ENCODE results near the gene RPTN.

Gene RPTN

DNA sequence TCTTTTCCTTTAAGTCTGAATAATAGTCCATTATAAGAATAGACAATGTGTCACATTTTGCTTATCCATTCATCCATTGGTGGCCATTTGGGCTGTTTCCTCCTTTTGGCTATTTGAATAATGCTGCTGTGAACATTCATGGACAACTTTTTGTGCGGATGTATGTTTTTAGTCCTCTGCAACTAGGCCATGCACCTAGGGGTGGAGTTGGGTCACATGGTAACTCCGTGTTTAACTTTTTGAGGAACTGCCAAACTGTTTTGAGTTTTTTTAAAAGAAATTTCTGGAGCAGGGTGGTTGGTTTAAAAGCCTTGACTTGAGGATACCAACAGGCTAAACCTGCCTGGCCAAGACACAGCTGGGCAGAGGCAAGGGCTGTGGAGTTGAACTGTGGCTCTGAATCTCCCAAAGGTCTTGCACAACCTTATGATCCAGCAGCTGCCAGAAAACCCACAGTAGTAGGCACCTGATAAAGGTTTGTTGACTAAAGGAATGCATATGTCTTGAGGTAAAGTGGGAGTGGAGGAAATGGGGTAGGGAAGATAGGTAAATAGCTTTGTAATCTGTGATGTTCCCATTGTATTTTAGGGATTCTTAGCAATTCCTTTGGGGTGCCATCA is 5.6 kb upstream of the RPTN start:
- no peak for DNase-seq (ENCODE audit: low spot score)
- TF ChIP-seq, protein P1, sequence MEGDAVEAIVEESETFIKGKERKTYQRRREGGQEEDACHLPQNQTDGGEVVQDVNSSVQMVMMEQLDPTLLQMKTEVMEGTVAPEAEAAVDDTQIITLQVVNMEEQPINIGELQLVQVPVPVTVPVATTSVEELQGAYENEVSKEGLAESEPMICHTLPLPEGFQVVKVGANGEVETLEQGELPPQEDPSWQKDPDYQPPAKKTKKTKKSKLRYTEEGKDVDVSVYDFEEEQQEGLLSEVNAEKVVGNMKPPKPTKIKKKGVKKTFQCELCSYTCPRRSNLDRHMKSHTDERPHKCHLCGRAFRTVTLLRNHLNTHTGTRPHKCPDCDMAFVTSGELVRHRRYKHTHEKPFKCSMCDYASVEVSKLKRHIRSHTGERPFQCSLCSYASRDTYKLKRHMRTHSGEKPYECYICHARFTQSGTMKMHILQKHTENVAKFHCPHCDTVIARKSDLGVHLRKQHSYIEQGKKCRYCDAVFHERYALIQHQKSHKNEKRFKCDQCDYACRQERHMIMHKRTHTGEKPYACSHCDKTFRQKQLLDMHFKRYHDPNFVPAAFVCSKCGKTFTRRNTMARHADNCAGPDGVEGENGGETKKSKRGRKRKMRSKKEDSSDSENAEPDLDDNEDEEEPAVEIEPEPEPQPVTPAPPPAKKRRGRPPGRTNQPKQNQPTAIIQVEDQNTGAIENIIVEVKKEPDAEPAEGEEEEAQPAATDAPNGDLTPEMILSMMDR (IDR thresholded peaks at IDR 0.05; ENCODE audit: extremely low read depth, missing control alignments): no peak

DNA sequence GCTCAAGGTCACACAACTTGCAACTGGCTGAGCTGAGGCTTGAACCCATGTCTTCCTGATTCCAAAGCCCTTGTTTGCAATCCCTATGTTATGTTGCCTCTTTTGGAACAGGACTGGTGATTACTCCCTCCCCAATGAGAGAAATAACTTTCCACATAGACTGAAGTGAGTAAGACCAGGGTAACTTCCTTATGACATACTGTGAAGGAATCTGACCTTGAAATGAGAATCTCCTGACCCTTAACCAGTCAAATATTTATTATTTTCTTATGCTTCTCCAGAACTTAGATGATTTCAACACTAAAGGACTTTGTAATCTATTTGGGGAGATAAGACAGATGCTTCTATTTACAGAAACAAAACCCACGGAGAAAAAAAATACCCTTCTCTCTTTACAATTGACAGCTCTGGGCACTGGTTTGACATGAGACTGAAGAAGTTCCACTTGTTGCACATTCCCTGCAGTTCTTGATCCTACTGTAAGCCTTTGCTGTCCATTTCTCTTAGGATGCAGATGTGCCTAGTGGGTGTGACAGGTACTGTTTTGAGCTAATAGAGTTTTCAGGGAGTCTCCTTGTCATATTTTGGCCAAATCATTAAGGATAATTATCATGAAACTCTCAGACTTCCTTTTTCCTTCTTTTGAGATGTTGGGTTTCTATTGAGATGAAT is 3.9 kb upstream of the RPTN start:
- TF ChIP-seq, protein P1 (IDR thresholded peaks at IDR 0.05; ENCODE audit: extremely low read depth, missing control alignments): no peak
- DNase-seq (ENCODE audit: low spot score): no peak

GRCh38 chr1:152160576-152160975 is 1.5 kb upstream of the RPTN start:
- TF ChIP-seq, protein P1 (IDR thresholded peaks at IDR 0.05; ENCODE audit: extremely low read depth, missing control alignments): no peak

GRCh38 chr1:152153996-152154395 is 5.0 kb downstream of the RPTN start:
- TF ChIP-seq, protein P1 (IDR thresholded peaks at IDR 0.05; ENCODE audit: extremely low read depth, missing control alignments): no peak
- no peak for DNase-seq (ENCODE audit: low spot score)

More at GRCh38 chr1:152160576-152160975, 1.5 kb upstream of the RPTN start:
- no peak for DNase-seq (ENCODE audit: low spot score)

GRCh38 chr1:152151646-152152045 is 7.4 kb downstream of the RPTN start:
- TF ChIP-seq, protein P1 (IDR thresholded peaks at IDR 0.05; ENCODE audit: extremely low read depth, missing control alignments): no peak
- DNase-seq (ENCODE audit: low spot score): no peak

DNA sequence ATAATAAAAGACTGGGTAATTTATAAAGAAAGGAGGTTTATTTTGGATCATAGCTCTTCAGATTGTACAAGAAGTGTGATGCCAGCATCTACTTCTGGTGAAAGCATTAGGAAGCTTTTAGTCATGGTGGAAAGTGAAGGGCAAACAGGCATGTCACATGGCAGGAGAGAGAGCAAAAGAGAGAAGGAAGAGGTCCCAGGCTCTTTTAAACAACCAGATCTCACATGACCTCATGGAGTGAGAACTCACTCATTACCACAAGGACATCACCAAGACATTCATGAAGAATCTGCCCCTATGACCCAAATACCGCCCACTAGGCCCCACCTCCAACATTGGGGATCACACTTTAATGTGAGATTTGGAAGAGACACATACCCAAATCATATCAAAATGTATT is 10.0 kb downstream of the RPTN start:
- no peak for DNase-seq (ENCODE audit: low spot score)
- TF ChIP-seq, protein P1 (IDR thresholded peaks at IDR 0.05; ENCODE audit: extremely low read depth, missing control alignments): no peak

DNA sequence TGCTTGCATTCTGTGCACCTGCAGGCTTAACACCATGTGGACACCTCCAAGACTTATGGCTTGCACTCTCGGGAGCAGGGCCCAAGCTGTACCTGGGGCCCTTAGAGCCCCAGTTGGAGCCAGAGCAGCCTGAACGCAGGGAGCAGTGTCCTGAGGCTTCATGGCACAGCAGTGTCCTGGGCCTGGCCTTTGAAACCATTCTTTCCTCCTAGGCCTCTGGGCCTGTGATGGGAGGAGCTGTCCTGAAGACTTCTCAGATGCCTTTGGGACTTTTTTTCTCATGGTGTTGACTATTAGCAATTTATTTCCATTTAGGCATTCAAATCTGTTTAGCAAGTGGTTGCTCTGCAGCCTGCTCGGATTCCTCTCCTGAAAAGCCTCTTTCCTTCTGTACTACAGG is 11.0 kb downstream of the RPTN start:
- TF ChIP-seq, protein P1 (IDR thresholded peaks at IDR 0.05; ENCODE audit: extremely low read depth, missing control alignments): no peak
- DNase-seq (ENCODE audit: low spot score): no peak
